Astrocyte (in vitro differentiated cells and primary cell): ENCODE results near the gene CCDC51.

Source experiments
- EZH2 ChIP-seq: IDR thresholded peaks from 2 replicates; pipeline ENCODE4 v1.6.1; 2012; ENCODE audit warnings: mild to moderate bottlenecking, low read length, inconsistent platforms; ENCODE audit not compliant: insufficient read depth
- TF ChIP-seq, protein P1 (sequence below): IDR thresholded peaks from 2 replicates; pipeline ENCODE4 v1.5.1; 2011; ENCODE audit warnings: low read depth, mild to moderate bottlenecking, inconsistent platforms, low read length, moderate library complexity; ENCODE audit not compliant: insufficient read depth

DNA sequence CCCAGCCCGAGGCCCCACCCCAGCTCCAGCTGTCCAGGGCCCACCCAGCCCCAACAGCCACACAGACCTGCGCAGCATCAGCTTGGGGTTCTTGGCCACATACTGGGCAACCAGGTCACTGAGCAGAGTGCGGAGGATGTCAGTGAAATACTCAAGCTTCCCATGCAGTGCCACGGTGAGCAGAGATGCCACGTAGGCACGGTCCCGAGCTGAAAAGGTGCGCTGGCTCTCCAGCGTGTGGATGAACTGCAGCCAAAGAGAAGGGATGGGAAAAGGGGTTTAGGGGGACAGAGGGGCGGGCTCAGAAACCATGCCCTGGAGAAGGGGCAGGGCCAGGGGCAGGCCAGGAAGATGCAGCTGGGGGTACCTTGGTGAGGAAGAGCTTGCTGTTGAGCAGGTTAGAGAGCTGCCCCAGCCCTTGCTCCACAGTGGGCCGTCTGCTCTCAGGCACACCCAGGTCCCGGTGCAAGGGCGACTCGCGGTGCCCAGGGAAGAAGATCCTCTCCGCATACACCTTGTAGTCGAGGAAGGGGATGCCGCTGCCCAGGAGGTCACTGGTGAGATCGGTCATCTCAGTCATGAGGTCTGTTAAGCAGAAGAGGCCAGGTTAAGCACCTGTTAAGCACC lies 27.4 kb downstream of the CCDC51 start:
- TF ChIP-seq, protein P1, sequence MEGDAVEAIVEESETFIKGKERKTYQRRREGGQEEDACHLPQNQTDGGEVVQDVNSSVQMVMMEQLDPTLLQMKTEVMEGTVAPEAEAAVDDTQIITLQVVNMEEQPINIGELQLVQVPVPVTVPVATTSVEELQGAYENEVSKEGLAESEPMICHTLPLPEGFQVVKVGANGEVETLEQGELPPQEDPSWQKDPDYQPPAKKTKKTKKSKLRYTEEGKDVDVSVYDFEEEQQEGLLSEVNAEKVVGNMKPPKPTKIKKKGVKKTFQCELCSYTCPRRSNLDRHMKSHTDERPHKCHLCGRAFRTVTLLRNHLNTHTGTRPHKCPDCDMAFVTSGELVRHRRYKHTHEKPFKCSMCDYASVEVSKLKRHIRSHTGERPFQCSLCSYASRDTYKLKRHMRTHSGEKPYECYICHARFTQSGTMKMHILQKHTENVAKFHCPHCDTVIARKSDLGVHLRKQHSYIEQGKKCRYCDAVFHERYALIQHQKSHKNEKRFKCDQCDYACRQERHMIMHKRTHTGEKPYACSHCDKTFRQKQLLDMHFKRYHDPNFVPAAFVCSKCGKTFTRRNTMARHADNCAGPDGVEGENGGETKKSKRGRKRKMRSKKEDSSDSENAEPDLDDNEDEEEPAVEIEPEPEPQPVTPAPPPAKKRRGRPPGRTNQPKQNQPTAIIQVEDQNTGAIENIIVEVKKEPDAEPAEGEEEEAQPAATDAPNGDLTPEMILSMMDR = no peak
- TF ChIP-seq EZH2 = no peak
